GM12874 (cell line): ENCODE data around the gene DCXR.

Source experiments
- TF ChIP-seq, protein P1 (sequence below): IDR thresholded peaks from 2 replicates; pipeline ENCODE4 v1.5.1; 2011; ENCODE audit warnings: low read depth, mild to moderate bottlenecking, control low read depth, low read length, moderate library complexity; ENCODE audit not compliant: insufficient read depth

DCXR gene

DNA sequence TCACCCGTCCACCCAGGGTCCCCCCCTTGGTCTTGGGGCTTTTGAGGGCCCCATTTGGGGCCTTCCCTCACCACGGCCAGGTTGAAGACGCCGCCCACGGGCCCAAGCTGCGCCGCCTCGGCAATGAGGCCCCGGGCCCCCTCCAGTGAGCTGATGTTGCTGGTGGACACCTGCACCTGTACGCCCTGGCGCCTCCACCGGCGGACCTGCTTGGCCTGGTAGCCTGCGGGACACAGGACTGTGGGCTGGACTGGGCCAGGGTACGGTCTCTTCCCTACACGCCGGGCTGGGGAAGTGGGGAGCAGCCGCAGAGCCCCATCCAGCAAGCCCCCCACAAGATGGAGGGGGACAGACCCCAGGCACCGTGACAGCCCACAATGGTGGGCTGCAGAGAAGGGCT lies 45.0 kb upstream of the DCXR start:
- TF ChIP-seq, protein P1, sequence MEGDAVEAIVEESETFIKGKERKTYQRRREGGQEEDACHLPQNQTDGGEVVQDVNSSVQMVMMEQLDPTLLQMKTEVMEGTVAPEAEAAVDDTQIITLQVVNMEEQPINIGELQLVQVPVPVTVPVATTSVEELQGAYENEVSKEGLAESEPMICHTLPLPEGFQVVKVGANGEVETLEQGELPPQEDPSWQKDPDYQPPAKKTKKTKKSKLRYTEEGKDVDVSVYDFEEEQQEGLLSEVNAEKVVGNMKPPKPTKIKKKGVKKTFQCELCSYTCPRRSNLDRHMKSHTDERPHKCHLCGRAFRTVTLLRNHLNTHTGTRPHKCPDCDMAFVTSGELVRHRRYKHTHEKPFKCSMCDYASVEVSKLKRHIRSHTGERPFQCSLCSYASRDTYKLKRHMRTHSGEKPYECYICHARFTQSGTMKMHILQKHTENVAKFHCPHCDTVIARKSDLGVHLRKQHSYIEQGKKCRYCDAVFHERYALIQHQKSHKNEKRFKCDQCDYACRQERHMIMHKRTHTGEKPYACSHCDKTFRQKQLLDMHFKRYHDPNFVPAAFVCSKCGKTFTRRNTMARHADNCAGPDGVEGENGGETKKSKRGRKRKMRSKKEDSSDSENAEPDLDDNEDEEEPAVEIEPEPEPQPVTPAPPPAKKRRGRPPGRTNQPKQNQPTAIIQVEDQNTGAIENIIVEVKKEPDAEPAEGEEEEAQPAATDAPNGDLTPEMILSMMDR = no peak

GRCh38 chr17:82081966-82082365 lies 44.5 kb upstream of the DCXR start:
- TF ChIP-seq, protein P1 = no peak

GRCh38 chr17:82081546-82081945 lies 44.0 kb upstream of the DCXR start:
- TF ChIP-seq, protein P1 = no peak

- TF ChIP-seq, protein P1 = no peak
These were observed 43.4 kb upstream of the DCXR start for GRCh38 chr17:82080789-82081464.

DNA sequence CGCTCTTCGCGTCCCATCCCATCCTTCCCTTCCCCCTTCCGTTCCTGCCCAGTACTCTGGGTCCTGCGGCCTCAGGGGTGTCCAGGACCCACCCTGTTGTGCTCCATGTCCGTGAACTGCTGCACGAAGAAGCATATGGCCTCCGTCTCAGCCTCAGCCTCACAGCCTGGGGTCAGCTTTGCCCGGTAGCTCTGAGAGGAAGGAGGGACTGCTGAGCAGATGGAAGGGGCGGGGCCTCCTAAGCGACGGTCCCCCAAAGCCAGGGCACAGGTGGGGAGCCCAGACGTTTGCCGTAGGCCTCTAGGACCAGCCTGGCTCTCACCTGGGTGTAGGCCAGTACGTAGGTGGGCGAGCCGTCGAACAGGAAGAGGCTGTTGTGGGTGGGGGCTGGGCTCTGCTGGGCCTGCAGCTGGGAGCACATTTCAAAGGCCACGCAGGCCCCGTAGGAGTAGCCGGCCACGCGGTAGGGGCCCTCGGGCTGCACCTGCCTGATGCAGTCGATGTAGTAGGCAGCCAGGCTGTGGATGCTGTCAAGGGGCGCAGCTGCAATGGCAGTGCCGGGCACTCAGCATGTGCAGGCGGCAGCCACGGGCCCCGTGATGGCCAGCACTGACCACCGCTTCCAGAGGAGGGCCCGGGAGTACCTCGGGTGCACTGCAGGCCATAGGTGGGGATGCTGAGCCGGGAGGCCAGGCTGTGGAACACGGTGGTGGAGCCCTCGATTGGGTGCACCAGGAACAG lies 42.7 kb upstream of the DCXR start:
- TF ChIP-seq, protein P1 = no peak

DNA sequence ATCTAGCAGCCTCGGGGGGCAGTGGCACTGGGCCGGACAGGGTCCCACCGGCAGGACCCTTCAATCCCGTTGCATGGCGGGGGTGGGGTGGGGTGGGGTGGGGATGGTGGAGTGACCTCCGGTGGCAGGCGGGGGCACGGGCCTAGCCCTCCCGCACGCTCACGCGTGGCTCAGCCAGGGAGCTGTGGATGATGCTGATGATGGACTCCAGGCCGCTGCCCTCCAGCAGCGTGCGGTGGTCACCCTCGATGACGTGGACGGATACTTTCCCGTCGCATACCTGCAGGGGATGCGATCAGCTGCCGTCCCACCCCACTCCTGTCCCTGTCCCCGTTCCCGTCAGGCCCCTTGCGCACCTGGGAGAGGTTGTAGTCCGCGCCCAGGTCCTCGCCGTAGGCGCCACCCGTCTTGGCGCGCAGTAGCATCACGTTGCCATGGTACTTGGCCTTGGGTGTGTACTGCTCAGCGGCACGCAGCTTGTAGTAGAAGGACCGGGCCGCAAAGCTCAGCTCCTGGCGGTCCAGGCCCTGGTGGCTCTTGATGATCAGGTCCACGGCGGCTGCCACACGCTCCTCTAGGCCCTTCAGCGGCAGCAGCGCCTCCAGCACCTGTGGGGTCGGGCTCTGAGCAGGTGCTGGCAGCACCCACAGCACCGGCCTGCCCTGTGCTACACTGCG lies 41.6 kb upstream of the DCXR start:
- TF ChIP-seq, protein P1 = no peak

DNA sequence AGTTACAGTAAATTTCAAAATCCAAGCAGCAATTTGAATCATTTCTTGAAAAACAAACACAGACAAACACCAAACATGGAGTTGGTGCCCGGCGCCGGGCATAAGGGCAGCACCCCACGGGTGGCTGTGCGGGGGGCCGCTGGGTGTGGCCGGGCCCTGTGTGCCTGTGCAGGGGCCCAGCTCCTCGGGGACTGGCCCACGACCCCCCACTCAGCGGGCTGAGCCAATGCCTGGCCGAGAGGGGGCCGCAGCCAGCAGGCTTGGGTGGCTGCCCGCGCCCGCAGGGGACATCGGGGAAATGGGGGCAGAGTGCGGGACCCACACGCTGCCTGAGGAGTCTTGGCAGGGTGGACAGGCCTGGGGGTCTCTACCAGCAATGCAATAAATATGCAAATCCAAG lies 40.9 kb upstream of the DCXR start:
- TF ChIP-seq, protein P1 = no peak
